Hematopoietic multipotent progenitor cell treated with erythropoietin and hydrocortisone succinate and interleukin-3 and kit ligand, for 6 days (in vitro differentiated cells): ENCODE measurements around the gene KRT39.
A peak's percentile ranks its signal among the peaks of the same experiment; 100 is the strongest.

Source experiments
- DNase-seq: peaks from one replicate; pipeline ENCODE4 v3.0.0-alpha.2; 2015

KRT39 gene

DNA sequence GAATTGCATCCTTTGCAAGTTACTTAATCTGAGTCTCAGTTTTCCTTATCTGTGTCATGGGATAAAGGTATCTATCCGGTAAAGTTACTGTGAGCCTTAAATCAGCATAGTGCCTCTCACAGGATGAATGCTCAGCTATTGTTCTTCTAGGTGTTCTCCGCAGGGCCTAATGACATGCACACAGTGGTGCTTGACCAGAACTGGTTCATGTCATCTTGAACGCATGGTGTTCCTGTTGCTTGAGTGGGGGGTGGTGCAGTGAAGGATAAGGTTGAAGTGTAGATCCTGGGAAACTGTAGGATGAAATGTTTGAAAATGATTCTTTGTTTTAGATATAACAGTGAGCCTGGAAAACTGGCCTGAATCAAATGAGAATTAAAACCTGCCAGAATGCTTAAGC is 13.4 kb upstream of the KRT39 start:
- DNase-seq = no peak

DNA sequence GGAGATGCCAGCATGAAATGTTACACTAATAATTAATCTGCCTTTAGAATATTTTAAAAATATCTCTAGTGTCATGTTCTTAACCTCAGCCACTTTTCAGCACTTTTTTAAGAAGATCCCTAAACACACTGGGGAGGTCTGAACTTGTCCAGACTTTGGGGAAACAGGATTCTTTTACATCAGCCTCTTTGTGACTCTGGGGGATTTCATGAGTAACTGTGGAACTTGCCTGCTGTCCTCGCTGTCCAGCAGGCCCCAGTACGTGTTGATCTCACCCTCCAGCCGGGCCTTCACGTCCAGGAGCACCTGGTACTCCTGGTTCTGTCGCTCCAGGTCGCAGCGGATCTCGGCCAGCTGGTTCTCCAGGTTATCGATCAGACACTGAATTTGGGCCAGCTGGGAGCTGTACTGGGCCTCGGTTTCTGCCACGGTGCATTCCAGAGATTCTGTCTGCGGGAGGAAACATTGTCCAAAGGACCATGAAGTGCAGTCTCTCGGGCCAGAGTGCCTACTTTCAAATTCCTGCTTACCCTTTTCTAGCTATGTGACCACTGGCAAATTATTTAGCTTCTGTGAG is 11.9 kb upstream of the KRT39 start:
- no peak for DNase-seq

GRCh38 chr17:40975516-40975915 is 8.8 kb upstream of the KRT39 start:
- DNase-seq = no peak

DNA sequence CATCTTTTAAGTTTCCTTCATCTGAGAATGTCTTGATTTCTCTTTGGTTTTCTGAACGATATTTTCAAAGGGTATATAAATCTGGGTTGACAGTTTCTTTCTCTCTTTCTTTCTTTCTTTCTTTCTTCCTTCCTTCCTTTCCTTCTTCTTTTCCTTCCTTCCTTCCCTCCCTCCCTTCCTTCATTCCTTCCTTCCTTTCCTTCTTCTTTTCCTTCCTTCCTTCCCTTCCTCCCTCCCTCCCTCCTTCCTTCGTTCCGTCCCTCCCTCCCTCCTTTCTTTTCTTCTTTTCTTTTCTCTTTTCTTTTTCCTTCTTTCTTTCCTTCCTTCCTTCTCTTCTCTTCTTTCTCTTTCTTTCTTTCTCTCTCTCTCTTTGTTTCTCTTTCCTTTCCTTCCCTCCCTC is 7.6 kb upstream of the KRT39 start:
- DNase-seq = no peak

DNA sequence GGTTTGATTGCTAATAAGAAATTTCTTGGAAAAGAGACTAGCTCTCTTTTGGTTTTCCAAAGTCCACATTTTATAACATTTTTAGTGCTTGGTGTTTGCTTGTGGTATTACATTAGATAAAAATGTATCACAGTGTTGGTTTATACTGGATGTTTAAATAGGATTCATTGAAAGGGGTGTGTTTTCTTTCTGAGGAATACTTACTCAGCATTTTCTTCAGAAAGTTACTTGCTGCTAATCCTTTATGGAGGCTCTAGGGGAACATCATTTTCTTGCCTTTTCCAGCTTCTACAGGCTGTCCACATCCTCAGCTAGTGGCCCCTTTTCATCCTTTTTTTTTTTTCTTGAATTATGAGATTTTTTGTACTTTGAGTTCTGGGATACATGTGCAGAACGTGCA is 834 bp upstream of the KRT39 start:
- no peak for DNase-seq

DNA sequence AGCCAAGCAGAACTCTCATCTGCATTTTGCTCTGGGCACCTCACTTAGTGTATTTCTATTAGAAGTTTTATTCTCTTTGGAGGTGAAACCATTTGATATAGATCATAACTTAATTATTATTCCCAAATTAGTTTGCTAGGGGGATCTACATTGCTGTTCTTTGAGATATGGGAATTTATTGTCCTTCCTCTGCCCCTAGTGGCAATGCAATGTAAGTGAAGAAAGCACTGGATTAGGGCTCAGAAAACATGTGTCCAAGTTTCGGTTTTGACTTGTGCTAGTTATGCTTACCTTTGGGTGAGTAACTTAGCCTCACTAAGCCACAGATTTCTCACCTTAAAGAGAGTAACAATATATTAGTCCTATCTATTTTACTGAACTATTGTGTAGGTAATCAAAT is 2.9 kb downstream of the KRT39 start:
- DNase-seq = peak; percentile 50

DNA sequence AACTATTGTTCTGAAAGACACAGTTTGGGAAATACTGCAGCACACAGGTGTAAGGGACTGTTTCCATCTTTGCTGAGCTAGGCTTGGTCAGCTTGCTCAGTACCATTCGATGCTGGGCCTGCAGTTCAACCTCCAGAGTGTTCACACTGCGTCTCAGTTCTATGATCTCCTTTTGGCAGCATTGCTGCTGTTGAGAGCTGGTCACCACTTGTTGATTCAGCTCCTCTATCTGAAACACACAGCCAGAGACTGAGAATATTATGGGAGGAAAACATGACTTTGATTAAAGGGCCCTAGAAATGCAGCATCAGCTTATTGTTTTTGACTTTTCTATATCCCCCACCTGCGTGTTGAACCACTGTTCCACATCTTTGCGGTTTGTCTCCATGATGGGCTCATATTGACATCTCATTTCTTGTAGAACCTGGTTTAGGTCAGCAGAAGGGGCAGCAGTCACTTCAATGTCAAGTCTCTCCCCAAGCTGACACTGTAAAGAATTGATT is 4.6 kb downstream of the KRT39 start:
- DNase-seq = no peak

DNA sequence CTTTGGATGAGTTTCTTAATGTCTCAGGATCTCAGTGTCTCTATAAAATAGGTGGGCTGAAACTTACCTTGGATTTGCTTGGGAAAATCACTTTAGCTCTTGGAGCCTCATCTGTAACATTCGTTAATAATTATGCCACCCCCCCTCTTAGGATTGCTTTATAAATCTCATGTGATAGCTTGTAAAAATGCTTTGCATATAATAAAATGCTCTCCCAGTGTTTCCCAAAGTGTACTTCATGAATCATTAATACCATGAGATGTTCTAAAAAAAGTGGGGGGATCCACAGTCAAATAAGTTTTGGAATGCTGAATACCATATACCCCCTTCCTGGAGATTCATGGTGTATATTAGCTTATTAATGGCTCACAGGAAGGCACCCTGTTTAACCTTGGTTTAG is 5.2 kb downstream of the KRT39 start:
- DNase-seq = no peak

DNA sequence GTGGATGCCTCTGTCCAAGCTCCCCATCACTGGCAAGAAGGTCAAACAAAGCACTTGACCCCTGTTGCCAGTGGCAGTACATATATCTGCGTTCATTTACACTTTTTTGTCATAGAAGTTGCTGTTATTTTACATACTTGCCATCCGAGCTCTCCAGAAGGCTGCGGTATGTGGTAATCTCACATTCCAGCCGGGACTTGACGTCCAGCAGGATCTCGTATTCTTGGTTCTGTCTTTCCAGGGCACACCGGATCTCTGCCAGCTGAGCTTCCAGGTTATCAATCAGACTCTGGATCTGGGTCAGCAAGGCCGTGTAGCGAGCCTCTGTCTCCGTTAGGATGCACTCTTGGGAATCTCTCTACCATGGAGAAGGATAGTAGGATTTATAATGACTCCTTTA is 6.6 kb downstream of the KRT39 start:
- DNase-seq = no peak

- DNase-seq = no peak
Observed at GRCh38 chr17:40958086-40958953, 8.4 kb downstream of the KRT39 start.

DNA sequence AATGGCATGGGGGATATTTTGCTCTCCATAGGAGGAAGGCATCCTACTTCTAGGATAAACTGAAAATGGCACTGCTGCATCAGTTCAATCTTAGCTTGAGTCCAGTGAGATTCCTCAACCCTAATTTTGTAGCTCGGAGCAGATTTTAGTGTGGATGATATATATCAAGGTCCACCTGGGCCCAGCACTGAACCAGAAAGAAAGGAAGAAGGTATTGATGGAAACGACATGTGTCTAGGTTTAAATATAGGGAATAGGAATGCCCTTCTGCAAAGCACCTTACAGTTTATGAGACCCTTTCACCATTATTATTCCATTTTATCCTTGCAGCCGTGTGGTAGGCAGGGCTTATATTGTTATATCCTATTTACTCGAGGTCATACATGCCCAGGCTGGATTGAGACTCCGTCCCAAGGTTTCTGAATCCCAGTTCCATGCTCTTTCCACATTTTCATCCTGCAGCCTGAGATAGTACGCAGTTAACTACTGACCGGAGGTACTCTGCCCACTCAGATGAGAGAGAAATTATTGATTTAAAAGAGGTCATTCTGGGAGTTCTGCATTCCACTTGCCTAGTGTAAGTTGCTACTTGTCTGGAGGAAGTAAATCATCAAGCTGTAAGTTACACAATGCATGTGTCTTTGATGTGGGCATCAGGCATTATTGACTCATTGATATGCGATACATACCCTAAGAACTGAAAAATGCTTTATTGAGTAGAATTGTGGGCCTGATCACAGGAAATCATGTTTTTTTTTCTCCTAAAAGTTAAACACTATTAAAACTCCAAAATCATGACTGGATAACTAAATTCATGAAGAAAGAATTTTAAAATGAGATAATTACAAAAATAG is 10.1 kb downstream of the KRT39 start:
- no peak for DNase-seq

DNA sequence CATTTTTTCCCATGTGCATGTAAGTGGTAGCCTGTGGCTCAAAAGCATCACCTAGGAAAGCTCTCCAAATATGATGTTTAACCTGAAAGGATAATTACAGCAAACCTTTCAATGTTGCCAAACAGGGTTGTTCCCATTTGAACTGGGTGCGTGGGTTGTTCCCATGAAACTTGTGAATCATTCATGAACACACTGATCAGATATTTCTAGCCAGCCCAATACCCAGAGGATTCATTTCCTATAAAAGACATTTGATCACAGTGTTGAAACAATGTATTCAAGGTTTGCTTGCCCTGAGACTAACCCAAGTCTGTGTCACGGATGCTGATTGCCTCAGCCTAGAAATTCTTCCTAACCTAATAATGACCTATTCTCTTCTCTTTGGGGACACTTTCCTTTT is 12.9 kb downstream of the KRT39 start:
- no peak for DNase-seq

DNA sequence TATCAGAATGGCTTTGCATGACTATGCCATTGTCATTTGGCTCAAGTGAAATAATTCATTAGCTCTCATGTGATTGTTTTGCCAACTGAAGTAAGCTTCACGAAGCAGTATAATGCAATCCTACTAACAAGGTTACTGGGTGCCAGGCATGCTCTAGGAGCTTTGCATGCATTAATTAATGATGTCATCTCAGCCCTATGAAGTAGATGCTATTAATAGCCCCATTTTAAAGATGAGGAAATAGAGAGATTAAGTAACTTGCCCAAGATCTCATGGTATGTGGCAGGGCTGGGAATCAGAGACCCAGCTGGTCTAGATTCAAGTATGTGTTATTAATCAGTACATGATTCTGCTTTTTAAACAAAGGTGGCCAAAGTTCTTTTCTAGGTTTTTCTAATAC is 14.1 kb downstream of the KRT39 start:
- no peak for DNase-seq

- DNase-seq = no peak
Observed at GRCh38 chr17:40952154-40952553, 14.6 kb downstream of the KRT39 start.

DNA sequence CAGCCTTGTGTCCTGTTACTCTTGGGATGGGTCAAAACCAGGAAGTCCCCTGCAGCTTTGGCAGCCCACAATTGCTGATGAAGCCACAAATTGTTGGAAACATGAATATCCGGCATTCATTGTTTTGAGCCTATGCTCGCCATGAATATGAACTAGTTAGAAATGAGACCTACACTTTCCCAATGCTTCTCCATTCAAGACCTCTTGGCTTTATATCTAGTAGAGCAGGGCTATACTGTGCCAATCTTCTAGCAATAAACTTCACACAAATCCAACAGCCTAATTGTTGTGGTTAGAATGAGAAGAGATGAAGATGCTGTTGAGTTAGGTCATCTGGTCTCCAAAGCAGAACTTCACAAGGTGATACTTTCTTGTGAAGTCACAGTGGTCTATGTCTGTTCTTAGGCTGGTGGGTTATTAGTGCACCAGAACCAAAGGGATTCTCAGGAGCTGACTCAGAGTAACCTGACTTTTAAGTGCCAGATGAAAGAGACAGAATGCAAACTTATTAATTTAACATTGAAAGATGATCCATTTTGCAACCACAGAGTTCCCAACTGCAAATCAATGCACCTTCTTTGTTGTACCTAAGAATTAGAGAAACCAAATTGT is 15.6 kb downstream of the KRT39 start:
- no peak for DNase-seq

- DNase-seq = no peak
Observed at GRCh38 chr17:40950176-40950575, 16.6 kb downstream of the KRT39 start.

DNA sequence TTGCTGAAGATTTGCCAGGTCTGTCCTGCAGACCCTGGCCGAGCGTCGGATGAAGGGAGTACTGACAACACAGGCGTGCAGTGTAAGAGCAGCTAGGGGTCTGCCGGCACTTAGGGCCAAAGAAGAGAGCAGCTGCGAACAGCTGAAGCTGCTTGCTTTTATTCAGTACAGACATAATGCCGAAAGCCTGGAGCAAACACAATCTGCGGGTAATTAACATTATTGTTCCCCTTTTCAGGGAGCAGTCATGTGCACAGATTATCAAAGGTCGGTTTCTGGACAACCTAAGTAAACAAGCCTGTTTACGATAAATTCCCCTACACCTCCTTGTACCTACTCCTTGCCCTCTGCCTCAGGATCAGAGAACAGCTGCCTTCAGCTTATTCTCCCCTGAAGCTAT is 17.3 kb downstream of the KRT39 start:
- no peak for DNase-seq

DNA sequence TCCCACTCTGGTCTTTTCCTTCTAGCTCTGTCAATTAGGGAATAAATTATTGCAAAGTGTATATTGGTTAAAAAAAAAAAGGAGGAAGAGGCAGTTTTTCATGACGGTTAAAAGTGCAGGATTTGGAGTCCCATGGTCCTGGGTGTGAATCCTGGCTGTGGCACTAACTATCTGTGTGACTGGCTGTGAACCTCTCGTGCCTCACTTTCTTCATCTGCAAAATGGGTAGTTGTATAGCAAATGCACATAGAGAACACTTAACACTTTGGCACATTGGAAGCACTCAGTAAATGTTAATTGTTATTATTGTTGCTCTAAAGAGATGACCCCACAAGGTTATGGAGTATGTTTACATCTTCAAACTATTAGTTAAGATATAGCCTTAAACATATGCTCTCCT is 18.8 kb downstream of the KRT39 start:
- DNase-seq = no peak

GRCh38 chr17:40945414-40945813 is 21.3 kb downstream of the KRT39 start:
- DNase-seq = no peak

GRCh38 chr17:40944531-40944930 is 22.2 kb downstream of the KRT39 start:
- DNase-seq = no peak

- no peak for DNase-seq
Observed at GRCh38 chr17:40942553-40942952, 24.2 kb downstream of the KRT39 start.

- no peak for DNase-seq
Observed at GRCh38 chr17:40940266-40940665, 26.5 kb downstream of the KRT39 start.

DNA sequence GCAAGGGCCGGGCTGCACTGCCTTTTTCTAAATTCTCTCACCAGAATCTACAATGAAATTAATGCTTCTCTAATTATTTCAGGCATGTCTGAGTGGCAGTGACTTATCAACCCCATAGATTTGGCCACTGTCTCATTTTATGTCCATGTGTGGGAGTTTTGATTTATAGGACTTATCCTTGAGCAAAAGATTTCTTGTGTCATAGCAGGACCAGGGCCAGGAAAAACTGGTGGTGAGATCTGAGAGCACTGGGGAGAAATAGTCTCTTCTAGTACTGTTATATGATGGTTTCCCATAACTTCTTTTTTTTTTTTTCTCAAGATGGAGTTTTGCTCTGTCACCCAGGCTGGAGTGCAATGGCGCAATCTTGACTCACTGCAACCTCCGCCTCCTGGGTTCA is 27.8 kb downstream of the KRT39 start:
- no peak for DNase-seq
